Measurements from ENCODE around the gene NCKAP5.

GRCh38 chr2:132725148-132725547 is 843.1 kb downstream of the NCKAP5 start:
- TF ChIP-seq CTCF (IDR thresholded peaks at IDR 0.05), result no peak
- no peak for TF ChIP-seq EZH2 (IDR thresholded peaks at IDR 0.05; ENCODE audit: borderline replicate concordance, insufficient read depth, low read depth, low read length, poor library complexity, severe bottlenecking)
